Mucosa of descending colon (tissue), 3 donors: ENCODE results near the gene DLX1. TPM values are rescaled to one million over a fixed set of nuclear protein-coding genes. Genes with fewer than 3 reads are reported as not detected.

Experiments used
- ATAC-seq: fragments of 200-7000 bp; cut with Tn5 transposase; one replicate; pipeline ENCODE4 v1.9.1; 2020; ENCODE audit warnings: mild to moderate bottlenecking, moderate library complexity
- DNase-seq, 3 donors: peaks; one replicate each; pipeline ENCODE4 v3.0.0-alpha.2; 2020
- H3K36me3 ChIP-seq: fragments of 200-600 bp; one replicate; pipeline ENCODE4 v1.8.0; 2021; ENCODE audit warnings: low read depth, mild to moderate bottlenecking
- H3K4me1 ChIP-seq: fragments of 200-600 bp; one replicate; pipeline ENCODE4 v1.8.0; 2021; ENCODE audit warnings: low read depth, mild to moderate bottlenecking
- H3K4me3 ChIP-seq: fragments of 200-600 bp; one replicate; pipeline ENCODE4 v1.8.0; 2021; ENCODE audit warnings: mild to moderate bottlenecking
- H3K9me3 ChIP-seq: fragments of 200-600 bp; one replicate; pipeline ENCODE4 v1.8.0; 2021; ENCODE audit warnings: mild to moderate bottlenecking
- intact Hi-C, 2 donors: fragments of 100-400 bp; cut with DNase I in 1 of 2; cut with micrococcal nuclease in 1 of 2; formaldehyde crosslinking; loops; one replicate each; pipeline versions ENCODE4 v1.11.0 to v1.11.1; 2022; cut with DNase I, micrococcal nuclease
- total RNA-seq, 3 donors: library from RNA; stranded (reverse); fragmentation: NEBNext Ultra II Directional in 2 of 3; extraction: Animal tissue kit (Norgen Biotek cat#: 25700) in 2 of 3; gene quantifications; one replicate each; pipeline versions ENCODE4 v1.2.1 to v1.2.4, GENCODE V29; 2021 to 2023
- TF ChIP-seq, protein P1 (sequence below): fragments of 200-600 bp; IDR thresholded peaks from one replicate; pipeline ENCODE4 v1.8.0; 2022; ENCODE audit warnings: antibody characterized with exemption, mild to moderate bottlenecking
- donor health status: DM: no; HTN: no; CAD: no; lungs with moderate emphysema.
- donor health status: DM: no; HTN: no; CAD: no.
- donor health status: DM: no; HTN: yes; CAD: no.

The DLX1 gene
- total RNA-seq, 3 donors from 2014 or later, result 0.14 to 0.79 (median 0.58) TPM

DNA sequence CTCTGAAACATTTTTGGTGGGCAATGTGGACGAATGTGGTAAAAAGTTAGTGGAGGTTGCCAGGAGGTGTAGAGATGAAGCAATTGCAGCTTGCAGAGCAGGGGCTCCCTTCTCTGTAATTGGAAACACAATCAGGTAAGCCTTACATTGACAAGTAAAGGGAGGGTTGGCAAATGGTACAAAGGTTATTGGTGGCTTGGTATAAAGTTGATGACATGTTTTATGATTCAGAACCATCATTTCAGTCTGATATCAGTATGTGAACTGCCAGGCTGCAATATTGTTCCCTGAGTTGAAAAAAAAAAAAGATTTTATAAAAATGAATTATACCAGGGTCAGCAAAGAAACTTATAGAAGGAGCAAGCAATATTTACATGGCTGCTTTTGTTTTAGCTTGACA, 14.4 kb upstream of the DLX1 start:
- H3K4me3 ChIP-seq, result no peak overlapping the region
- H3K36me3 ChIP-seq, result no peaks in the 10 kb centered on the region
- DNase-seq (no peak), ATAC-seq (peak; percentile 58)
- intact Hi-C loops, result no loop called here
- no peaks in the 10 kb centered on the region for H3K9me3 ChIP-seq
- TF ChIP-seq, protein P1, sequence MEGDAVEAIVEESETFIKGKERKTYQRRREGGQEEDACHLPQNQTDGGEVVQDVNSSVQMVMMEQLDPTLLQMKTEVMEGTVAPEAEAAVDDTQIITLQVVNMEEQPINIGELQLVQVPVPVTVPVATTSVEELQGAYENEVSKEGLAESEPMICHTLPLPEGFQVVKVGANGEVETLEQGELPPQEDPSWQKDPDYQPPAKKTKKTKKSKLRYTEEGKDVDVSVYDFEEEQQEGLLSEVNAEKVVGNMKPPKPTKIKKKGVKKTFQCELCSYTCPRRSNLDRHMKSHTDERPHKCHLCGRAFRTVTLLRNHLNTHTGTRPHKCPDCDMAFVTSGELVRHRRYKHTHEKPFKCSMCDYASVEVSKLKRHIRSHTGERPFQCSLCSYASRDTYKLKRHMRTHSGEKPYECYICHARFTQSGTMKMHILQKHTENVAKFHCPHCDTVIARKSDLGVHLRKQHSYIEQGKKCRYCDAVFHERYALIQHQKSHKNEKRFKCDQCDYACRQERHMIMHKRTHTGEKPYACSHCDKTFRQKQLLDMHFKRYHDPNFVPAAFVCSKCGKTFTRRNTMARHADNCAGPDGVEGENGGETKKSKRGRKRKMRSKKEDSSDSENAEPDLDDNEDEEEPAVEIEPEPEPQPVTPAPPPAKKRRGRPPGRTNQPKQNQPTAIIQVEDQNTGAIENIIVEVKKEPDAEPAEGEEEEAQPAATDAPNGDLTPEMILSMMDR, result no peak
- H3K4me1 ChIP-seq, result no peaks in the 10 kb centered on the region

DNA sequence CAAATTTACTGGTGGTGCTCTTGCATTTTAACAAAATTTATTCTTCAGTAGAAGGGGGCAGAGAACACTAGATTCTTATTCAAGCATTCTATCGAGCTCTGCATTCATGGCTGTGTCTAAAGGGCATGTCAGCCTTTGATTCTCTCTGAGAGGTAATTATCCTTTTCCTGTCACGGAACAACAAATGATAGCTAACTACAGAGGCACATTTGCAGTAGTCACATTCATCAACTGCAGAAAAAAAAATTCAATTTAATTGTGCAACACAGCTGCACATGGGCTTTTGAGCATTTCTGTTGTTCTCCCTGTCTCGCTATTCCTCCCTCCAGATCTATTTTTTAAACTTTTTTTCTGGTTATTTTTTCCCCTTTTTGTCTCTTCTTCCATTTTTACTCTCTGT, 13.0 kb upstream of the DLX1 start:
- Histone ChIP-seq H3K36me3 (no peaks in the 10 kb centered on the region), H3K4me1 (no peaks in the 10 kb centered on the region), H3K4me3 (no peak overlapping the region), H3K9me3 (no peaks in the 10 kb centered on the region)
- DNase-seq (no peak), ATAC-seq (no peak)
- intact Hi-C loops, result no loop called here
- TF ChIP-seq, protein P1, result no peak

DNA sequence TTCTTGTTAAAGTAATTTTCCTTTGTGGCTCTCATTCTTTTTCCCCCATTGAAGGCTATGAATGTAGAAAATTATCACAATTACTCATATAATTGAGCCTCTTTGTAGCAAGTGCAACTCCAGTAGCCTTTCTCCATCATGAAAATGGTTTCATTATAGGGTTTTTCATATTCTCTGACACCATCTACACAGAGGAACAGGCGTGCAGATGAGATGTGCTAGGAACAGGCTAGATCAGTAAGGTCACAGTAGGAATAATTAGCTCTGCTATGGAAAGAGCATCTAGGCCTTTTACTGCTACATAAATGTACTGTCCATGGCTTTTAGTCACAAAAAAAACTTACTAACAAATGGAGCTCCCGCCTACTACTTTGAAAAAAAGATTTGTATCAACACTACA, 12.6 kb upstream of the DLX1 start:
- Histone ChIP-seq H3K9me3 (no peaks in the 10 kb centered on the region), H3K4me1 (no peaks in the 10 kb centered on the region), H3K4me3 (no peak overlapping the region), H3K36me3 (no peaks in the 10 kb centered on the region)
- TF ChIP-seq, protein P1, result no peak
- DNase-seq (no peak), ATAC-seq (no peak)
- intact Hi-C loops, result no loop called here

DNA sequence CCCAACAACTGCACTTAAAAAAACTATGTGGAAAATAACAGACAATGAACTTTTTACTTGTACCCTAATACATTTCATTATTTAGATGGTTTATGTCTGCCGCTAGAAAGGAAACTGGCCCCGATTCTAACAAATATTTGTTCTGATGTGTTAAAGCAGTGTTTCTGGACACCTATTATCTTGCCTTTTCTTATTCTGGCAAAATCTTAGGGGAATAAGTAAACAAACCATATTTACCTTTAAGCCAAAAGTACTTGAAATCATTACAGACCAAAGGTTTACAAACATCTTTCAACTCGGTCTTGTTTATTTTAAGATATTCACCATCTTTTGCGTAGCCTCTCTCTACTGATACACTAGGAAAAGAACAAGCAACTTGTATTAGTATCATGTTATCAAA, 11.8 kb upstream of the DLX1 start:
- H3K36me3 ChIP-seq, result no peaks in the 10 kb centered on the region
- intact Hi-C loops, result no loop called here
- H3K9me3 ChIP-seq, result no peaks in the 10 kb centered on the region
- TF ChIP-seq, protein P1, result no peak
- no peak overlapping the region for H3K4me3 ChIP-seq
- H3K4me1 ChIP-seq, result no peaks in the 10 kb centered on the region
- no peak for ATAC-seq
- no peak for DNase-seq

DNA sequence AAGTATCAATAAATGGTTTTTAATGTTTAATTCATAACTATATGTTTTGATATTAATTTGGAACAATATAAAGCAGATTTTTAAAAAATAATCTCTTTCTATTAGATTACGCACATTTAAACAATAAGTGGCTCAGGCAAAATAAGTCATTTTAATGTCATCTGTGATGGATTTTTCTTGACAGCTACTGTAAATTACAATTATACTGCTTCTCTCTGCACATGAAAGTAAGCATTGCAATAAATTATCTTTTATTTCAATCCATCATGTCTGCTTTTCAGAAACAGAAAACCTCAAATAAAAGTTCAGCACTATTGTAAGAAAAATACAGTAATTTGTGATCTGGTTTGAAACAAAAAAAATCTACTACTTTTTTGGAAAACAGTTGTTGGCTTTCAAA, 11.1 kb upstream of the DLX1 start:
- intact Hi-C loops, result no loop called here
- DNase-seq (no peak), ATAC-seq (no peak)
- Histone ChIP-seq H3K4me3 (no peak overlapping the region), H3K9me3 (no peaks in the 10 kb centered on the region), H3K4me1 (no peaks in the 10 kb centered on the region), H3K36me3 (no peaks in the 10 kb centered on the region)
- TF ChIP-seq, protein P1, result no peak

DNA sequence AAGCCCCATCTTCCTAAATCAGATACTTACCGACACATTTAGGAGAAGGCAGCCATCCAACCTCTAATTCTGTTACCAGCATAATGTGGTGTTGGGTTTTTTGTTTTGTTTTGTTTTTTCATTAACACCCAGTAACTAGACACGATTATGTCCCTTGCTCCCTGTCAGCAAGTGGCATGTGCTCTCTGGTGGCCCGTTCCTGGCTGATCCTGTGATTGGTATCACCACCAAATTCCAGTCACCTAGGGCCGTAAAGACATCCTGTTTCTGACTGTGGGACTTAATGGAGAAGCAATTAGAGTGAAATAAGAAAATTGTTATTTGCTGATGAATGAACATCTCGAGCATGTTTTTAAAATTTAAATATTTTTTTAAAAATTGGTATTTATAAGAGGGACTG, 5.9 kb upstream of the DLX1 start:
- Histone ChIP-seq H3K4me1 (peaks cover 4% of the 10 kb centered on the region), H3K36me3 (no peaks in the 10 kb centered on the region), H3K9me3 (no peaks in the 10 kb centered on the region), H3K4me3 (no peak overlapping the region)
- ATAC-seq (no peak), DNase-seq (no peak)
- intact Hi-C loops, result no loop called here
- TF ChIP-seq, protein P1, result no peak
